ENCODE measurements around the gene HES3.

DNA sequence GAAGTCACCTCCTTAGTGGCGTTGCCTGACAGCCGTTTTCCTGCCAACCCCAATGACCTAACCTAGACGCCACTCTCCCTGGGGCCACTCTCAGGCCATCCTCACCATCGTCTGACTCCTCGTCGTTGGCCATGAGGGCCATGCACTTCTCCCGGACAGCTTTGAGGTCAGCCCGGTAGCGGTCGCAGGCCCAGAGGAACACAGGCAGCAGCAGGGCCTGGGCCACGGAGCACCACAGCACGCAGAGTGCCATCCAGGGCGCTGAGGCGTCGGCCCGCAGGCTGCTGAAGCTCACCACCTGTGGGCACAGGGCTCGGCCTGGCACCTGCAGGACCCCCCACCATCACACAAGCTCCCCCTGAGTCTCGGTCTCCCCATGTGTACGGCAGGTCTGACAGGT is 7.3 kb downstream of the HES3 start:
- TF ChIP-seq, protein P1, sequence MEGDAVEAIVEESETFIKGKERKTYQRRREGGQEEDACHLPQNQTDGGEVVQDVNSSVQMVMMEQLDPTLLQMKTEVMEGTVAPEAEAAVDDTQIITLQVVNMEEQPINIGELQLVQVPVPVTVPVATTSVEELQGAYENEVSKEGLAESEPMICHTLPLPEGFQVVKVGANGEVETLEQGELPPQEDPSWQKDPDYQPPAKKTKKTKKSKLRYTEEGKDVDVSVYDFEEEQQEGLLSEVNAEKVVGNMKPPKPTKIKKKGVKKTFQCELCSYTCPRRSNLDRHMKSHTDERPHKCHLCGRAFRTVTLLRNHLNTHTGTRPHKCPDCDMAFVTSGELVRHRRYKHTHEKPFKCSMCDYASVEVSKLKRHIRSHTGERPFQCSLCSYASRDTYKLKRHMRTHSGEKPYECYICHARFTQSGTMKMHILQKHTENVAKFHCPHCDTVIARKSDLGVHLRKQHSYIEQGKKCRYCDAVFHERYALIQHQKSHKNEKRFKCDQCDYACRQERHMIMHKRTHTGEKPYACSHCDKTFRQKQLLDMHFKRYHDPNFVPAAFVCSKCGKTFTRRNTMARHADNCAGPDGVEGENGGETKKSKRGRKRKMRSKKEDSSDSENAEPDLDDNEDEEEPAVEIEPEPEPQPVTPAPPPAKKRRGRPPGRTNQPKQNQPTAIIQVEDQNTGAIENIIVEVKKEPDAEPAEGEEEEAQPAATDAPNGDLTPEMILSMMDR (conservative IDR thresholded peaks at IDR 0.05 in 1 of 2, IDR thresholded peaks at IDR 0.05 in 1 of 2; ENCODE audit: extremely low read depth in 1 of 2, insufficient read depth in 1 of 2, low read depth in 1 of 2, low read length in 2 of 2) = no peak
- no peak for TF ChIP-seq EZH2 (IDR thresholded peaks at IDR 0.05; ENCODE audit: borderline replicate concordance, low read length)

Measured in mammary epithelial cell (primary cell).